ENCODE data around the gene RBM4B.

- TF ChIP-seq SUZ12 (IDR thresholded peaks at IDR 0.05; ENCODE audit: extremely low read depth, insufficient read depth, insufficient read length) (no peak), YY1 (IDR thresholded peaks at IDR 0.05; ENCODE audit: insufficient read depth, insufficient read length) (no peak)
Observed at GRCh38 chr11:66653123-66653522, 24.6 kb downstream of the RBM4B start.
